Activated naive CD8-positive, alpha-beta T cell treated with anti-CD3 and anti-CD28 coated beads for 36 hours (primary cell): ENCODE data around the gene CCDC136. TPM values are rescaled to one million over a fixed set of nuclear protein-coding genes. Genes with fewer than 3 reads are reported as not detected.

Source experiments
- DNase-seq: peaks from one replicate; pipeline ENCODE4 v3.0.0; 2021
- H3K27ac Mint-ChIP-seq: one replicate; pipeline ENCODE4 v1.8.0; 2022; ENCODE audit warnings: mild to moderate bottlenecking, moderate library complexity, mixed read lengths
- H3K27me3 Mint-ChIP-seq: one replicate; pipeline ENCODE4 v1.8.0; 2022; ENCODE audit warnings: mild to moderate bottlenecking, mixed read lengths
- H3K36me3 Mint-ChIP-seq: one replicate; pipeline ENCODE4 v1.8.0; 2021; ENCODE audit warnings: mild to moderate bottlenecking, mixed read lengths
- H3K4me1 Mint-ChIP-seq: one replicate; pipeline ENCODE4 v1.8.0; 2021; ENCODE audit warnings: mixed read lengths
- H3K4me3 Mint-ChIP-seq: one replicate; pipeline ENCODE4 v1.8.0; 2022; ENCODE audit warnings: mild to moderate bottlenecking, moderate library complexity, mixed read lengths
- H3K9me3 Mint-ChIP-seq: one replicate; pipeline ENCODE4 v1.8.0; 2022; ENCODE audit warnings: mixed read lengths
- total RNA-seq, 2 experiments: library from RNA; stranded (reverse); gene quantifications; one replicate each; pipeline ENCODE4 v1.2.3, GENCODE V29; 2021

The CCDC136 gene
- total RNA-seq, 2 experiments from 2014 or later: 10.8 to 11.0 TPM

DNA sequence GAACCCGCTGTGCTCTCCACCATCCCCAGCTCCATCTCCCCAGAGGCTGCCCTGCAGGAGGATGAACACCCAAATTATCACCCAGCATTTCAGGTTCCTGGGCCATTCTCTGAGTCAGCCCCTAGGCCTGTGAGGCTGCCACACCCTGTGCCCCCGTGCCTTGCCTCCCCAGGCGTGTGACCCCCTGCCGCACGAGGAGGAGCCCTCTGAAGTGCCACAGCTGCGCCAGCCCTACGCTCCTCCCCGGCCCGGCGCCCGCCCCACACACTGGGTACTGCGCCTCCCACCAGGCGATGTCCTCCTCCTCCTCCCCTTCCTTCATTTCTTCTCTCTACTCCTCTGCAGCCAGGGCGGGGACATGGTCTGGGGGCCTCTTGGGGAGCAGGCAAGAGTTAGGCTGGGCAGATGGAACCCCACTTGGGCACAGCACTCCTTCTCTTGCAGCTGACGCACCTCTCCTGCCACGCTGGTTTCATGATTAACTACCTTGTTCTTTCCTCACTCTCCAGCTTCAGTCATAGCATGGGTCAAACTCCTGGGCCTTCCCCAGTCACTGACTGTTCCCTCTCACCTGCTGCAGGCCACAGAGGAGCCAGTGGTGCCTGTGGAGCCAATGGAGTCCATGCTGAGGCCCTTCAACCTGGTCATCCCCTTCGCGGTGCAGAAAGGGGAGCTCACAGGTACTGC lies 58.2 kb downstream of the CCDC136 start:
- H3K4me3 Mint-ChIP-seq: no peak overlapping the region
- no peaks in the 10 kb centered on the region for H3K9me3 Mint-ChIP-seq
- no peak for DNase-seq
- H3K27me3 Mint-ChIP-seq: no peaks in the 10 kb centered on the region
- no peaks in the 10 kb centered on the region for H3K4me1 Mint-ChIP-seq
- no peak overlapping the region for H3K27ac Mint-ChIP-seq
- no peaks in the 10 kb centered on the region for H3K36me3 Mint-ChIP-seq

GRCh38 chr7:128852537-128853254 lies 60.9 kb downstream of the CCDC136 start:
- Mint-ChIP-seq H3K27ac (no peak overlapping the region), H3K9me3 (no peaks in the 10 kb centered on the region), H3K4me3 (no peak overlapping the region), H3K4me1 (no peaks in the 10 kb centered on the region), H3K27me3 (no peaks in the 10 kb centered on the region), H3K36me3 (no peaks in the 10 kb centered on the region)
- DNase-seq: no peak

DNA sequence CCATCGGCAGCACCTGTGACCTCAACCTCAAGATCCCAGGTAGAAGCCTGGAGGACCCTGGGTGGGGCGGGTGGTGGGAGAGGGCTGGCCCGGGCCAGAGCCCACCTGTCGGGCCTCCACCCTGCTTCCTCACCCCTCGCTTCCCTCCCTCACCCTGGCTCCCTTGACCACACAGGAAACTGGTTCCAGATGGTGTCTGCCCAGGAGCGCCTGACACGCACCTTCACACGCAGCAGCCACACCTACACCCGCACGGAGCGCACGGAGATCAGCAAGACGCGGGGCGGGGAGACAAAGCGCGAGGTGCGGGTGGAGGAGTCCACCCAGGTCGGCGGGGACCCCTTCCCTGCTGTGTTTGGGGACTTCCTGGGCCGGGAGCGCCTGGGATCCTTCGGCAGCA lies 62.0 kb downstream of the CCDC136 start:
- Mint-ChIP-seq H3K27ac (no peak overlapping the region), H3K4me3 (no peak overlapping the region), H3K27me3 (no peaks in the 10 kb centered on the region), H3K9me3 (no peaks in the 10 kb centered on the region), H3K36me3 (no peaks in the 10 kb centered on the region), H3K4me1 (no peaks in the 10 kb centered on the region)
- no peak for DNase-seq

- no peaks in the 10 kb centered on the region for H3K4me1 Mint-ChIP-seq
- no peak for DNase-seq
- no peak overlapping the region for H3K27ac Mint-ChIP-seq
- no peaks in the 10 kb centered on the region for H3K9me3 Mint-ChIP-seq
- no peaks in the 10 kb centered on the region for H3K27me3 Mint-ChIP-seq
- H3K4me3 Mint-ChIP-seq: no peak overlapping the region
- no peaks in the 10 kb centered on the region for H3K36me3 Mint-ChIP-seq
Measured at GRCh38 chr7:128854396-128854795, 62.6 kb downstream of the CCDC136 start.

DNA sequence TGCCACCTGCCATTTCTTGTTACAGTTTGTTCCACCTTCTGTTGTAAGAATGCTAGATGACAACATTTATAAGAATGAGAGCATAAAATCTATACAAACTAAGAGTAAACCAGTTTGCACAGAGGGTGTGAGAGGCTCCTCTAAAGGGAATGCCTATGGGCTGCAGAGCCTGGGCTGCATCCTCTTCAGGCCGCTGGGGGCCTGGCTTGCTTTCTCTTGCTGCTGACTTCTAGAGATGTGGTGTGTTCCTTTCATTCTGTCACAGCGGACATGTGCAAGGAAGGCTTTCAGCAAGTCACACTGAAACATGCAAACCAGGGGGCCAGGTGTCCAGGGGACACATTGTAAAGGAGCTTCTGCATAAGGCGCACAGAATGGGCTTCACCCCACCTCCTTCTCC lies 63.8 kb downstream of the CCDC136 start:
- H3K4me1 Mint-ChIP-seq: peaks cover 3% of the 10 kb centered on the region
- no peak overlapping the region for H3K27ac Mint-ChIP-seq
- no peak for DNase-seq
- no peaks in the 10 kb centered on the region for H3K9me3 Mint-ChIP-seq
- no peak overlapping the region for H3K4me3 Mint-ChIP-seq
- no peaks in the 10 kb centered on the region for H3K36me3 Mint-ChIP-seq
- no peaks in the 10 kb centered on the region for H3K27me3 Mint-ChIP-seq

GRCh38 chr7:128856001-128856718 lies 64.4 kb downstream of the CCDC136 start:
- DNase-seq: no peak
- H3K4me1 Mint-ChIP-seq: peaks cover 3% of the 10 kb centered on the region
- no peaks in the 10 kb centered on the region for H3K9me3 Mint-ChIP-seq
- H3K27ac Mint-ChIP-seq: no peak overlapping the region
- no peaks in the 10 kb centered on the region for H3K36me3 Mint-ChIP-seq
- no peaks in the 10 kb centered on the region for H3K27me3 Mint-ChIP-seq
- H3K4me3 Mint-ChIP-seq: no peak overlapping the region

DNA sequence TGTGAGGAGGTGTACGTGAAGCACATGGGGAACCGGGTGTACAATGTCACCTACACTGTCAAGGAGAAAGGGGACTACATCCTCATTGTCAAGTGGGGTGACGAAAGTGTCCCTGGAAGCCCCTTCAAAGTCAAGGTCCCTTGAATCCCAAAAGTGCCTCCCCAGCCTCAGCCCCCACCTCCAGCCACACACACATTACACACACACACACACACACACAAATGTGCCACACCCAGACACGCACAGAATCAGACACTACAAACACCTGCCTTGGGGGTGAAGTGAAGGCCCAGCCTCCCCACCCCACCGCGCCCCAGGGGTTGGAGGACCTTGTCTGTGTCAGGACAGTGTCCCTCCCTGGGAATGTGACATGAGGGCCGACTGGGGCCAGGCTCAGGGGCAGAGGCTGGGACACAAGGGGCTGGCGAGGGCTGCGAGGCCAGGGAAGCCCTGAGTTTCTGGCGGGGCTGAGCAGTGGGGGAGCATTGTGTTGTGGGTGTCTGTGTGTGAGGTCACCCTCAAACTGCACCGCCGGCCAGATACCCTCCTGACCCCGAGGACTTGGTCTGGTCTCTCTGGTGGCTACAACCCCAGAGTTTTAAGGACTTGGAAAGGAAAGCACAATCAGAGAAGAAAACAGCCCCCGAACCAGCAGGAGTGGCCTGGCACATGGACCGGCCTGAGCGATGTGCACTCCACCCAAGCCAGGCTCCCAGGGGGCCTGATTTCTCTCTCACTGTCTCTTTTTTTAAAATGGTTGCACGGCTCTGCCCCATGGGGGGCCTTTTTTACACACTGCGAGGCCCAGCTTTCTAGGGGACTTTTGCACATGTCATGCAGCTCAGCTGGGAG lies 66.8 kb downstream of the CCDC136 start:
- Mint-ChIP-seq H3K4me3 (no peak overlapping the region), H3K27me3 (no peaks in the 10 kb centered on the region), H3K36me3 (no peaks in the 10 kb centered on the region), H3K9me3 (no peaks in the 10 kb centered on the region), H3K4me1 (peaks cover 9% of the 10 kb centered on the region), H3K27ac (no peak overlapping the region)
- no peak for DNase-seq

DNA sequence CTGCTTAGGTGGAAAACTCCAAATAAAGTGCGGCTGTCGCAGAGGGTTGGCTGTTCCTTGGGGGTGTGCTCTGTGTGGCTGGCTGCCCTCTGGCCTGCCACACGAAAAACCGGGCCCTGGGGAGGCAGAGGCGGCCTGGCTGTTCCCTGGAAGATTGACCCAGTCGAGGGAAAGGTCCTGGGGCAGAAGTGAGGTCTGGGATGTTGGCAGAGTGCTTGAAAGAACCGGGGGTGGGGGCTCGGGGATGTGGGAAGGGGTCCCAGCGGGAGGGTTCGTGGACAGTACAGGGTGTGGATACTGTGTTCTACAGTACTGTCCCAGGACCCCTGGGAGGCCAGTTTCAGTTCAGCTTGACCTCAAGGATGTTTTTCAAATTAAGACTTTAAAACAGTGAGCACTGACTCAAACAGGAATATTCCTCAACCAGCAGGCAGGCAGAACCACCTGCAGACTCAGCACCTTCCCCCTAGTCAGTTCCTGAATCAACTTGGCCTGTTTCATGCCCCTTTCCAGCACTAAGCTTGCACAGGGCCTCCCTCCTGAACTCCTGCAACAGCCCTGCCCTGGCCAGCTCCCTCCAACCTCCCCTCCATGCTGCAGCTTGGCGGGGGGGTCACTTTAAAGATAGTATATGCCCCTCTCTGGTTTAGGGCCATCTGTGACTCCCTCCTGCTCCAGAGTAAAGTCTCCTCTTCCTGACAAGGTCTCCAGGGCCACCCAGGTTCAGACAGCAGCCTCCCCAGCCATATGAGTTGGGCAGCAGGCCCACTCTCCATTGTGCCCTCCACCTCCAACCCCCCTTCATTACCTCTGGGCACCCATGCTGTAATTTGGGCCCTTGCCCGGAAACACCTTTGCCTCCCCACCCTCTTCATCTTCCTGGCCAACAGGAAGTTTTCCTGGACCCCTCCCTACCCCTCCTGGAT lies 67.7 kb downstream of the CCDC136 start:
- H3K4me3 Mint-ChIP-seq: no peak overlapping the region
- no peak for DNase-seq
- H3K27ac Mint-ChIP-seq: no peak overlapping the region
- H3K9me3 Mint-ChIP-seq: no peaks in the 10 kb centered on the region
- no peaks in the 10 kb centered on the region for H3K36me3 Mint-ChIP-seq
- H3K27me3 Mint-ChIP-seq: no peaks in the 10 kb centered on the region
- peaks cover 11% of the 10 kb centered on the region for H3K4me1 Mint-ChIP-seq

GRCh38 chr7:128860158-128861073 lies 68.6 kb downstream of the CCDC136 start:
- no peaks in the 10 kb centered on the region for H3K27me3 Mint-ChIP-seq
- DNase-seq: no peak
- no peak overlapping the region for H3K27ac Mint-ChIP-seq
- no peaks in the 10 kb centered on the region for H3K9me3 Mint-ChIP-seq
- H3K4me1 Mint-ChIP-seq: peaks cover 13% of the 10 kb centered on the region
- H3K36me3 Mint-ChIP-seq: no peaks in the 10 kb centered on the region
- H3K4me3 Mint-ChIP-seq: no peak overlapping the region

GRCh38 chr7:128861957-128862570 lies 70.3 kb downstream of the CCDC136 start:
- no peak for DNase-seq
- Mint-ChIP-seq H3K27me3 (no peaks in the 10 kb centered on the region), H3K36me3 (peaks cover 4% of the 10 kb centered on the region), H3K4me3 (peak overlapping the region; percentile 99), H3K27ac (peak overlapping the region; percentile 95), H3K4me1 (peaks cover 15% of the 10 kb centered on the region), H3K9me3 (no peaks in the 10 kb centered on the region)

- H3K36me3 Mint-ChIP-seq: peaks cover 4% of the 10 kb centered on the region
- peak; percentile 98 for DNase-seq
- peaks cover 16% of the 10 kb centered on the region for H3K4me1 Mint-ChIP-seq
- H3K4me3 Mint-ChIP-seq: peak within 1 kb of the TSS; percentile 99
- H3K27ac Mint-ChIP-seq: peak within 1 kb of the TSS; percentile 95
- H3K27me3 Mint-ChIP-seq: no peaks in the 10 kb centered on the region
- H3K9me3 Mint-ChIP-seq: no peaks in the 10 kb centered on the region
Measured at GRCh38 chr7:128862571-128863432, 71.0 kb downstream of the CCDC136 start, which contains the start of gene ATP6V1F. TSS of gene ATP6V1F (plus strand) at chr7:128862856. CDS start at chr7:128862905, 49 bp downstream.

GRCh38 chr7:128863433-128863989 lies 71.7 kb downstream of the CCDC136 start:
- peaks cover 4% of the 10 kb centered on the region for H3K36me3 Mint-ChIP-seq
- peak overlapping the region; percentile 95 for H3K27ac Mint-ChIP-seq
- no peaks in the 10 kb centered on the region for H3K9me3 Mint-ChIP-seq
- H3K4me1 Mint-ChIP-seq: peaks cover 20% of the 10 kb centered on the region
- H3K27me3 Mint-ChIP-seq: no peaks in the 10 kb centered on the region
- H3K4me3 Mint-ChIP-seq: peak overlapping the region; percentile 99
- peak; percentile 58 for DNase-seq
